ENCODE results near the gene SLC38A11. TPM values are rescaled to one million over a fixed set of nuclear protein-coding genes. Genes with fewer than 3 reads are reported as not detected.

SLC38A11 gene
- total and polyA plus RNA-seq, 7 donors: 0.46 to 4.3 (median 0.71) TPM; not detected in 1

GRCh38 chr2:164910101-164910899, 45.0 kb downstream of the SLC38A11 start:
- no peak for DNase-seq
- Histone ChIP-seq H3K27ac (peak overlapping the region; percentile 12 to 65 (median 56)), H3K27me3 (no peaks in the 10 kb centered on the region), H3K9me3 (no peaks in the 10 kb centered on the region), H3K4me3 (no peak overlapping the region), H3K36me3 (no peaks in the 10 kb centered on the region), H3K4me1 (peaks cover 0 to 34% (median 22%) of the 10 kb centered on the region in 4 donors)
- intact Hi-C loops (cut with DNase I): no loop called here
- TF ChIP-seq POLR2AphosphoS5 (IDR thresholded peaks at IDR 0.05) (no peak), POLR2A (IDR thresholded peaks at IDR 0.05) (no peak), CTCF (IDR thresholded peaks at IDR 0.05) (no peak), EP300 (IDR thresholded peaks at IDR 0.05) (no peak)
- 20 to 25% methylated on average over 6 of the region's 6 CpGs for WGBS, 2 donors

- DNase-seq: no peak
- no peak for TF ChIP-seq POLR2A (IDR thresholded peaks at IDR 0.05)
- TF ChIP-seq EP300 (IDR thresholded peaks at IDR 0.05): no peak
- TF ChIP-seq CTCF (IDR thresholded peaks at IDR 0.05): no peak
- no peak for TF ChIP-seq POLR2AphosphoS5 (IDR thresholded peaks at IDR 0.05)
- H3K27ac ChIP-seq: no peak overlapping the region
- H3K4me1 ChIP-seq: peaks cover 0 to 38% (median 29%) of the 10 kb centered on the region in 4 donors
- no peaks in the 10 kb centered on the region for H3K27me3 ChIP-seq
- H3K36me3 ChIP-seq: no peaks in the 10 kb centered on the region
- WGBS, 2 donors: 93 to 98% methylated on average over 2 of the region's 2 CpGs
- H3K4me3 ChIP-seq: no peak overlapping the region
- no peaks in the 10 kb centered on the region for H3K9me3 ChIP-seq
- intact Hi-C loops (cut with DNase I): no loop called here
Observed at GRCh38 chr2:164906947-164907346, 48.4 kb downstream of the SLC38A11 start.

- H3K27me3 ChIP-seq: no peaks in the 10 kb centered on the region
- peaks cover 0 to 23% (median 15%) of the 10 kb centered on the region in 4 donors for H3K4me1 ChIP-seq
- H3K27ac ChIP-seq: no peak overlapping the region
- DNase-seq: no peak
- 80 to 97% methylated on average over 6 of the region's 6 CpGs for WGBS, 2 donors
- no peak for TF ChIP-seq POLR2AphosphoS5 (IDR thresholded peaks at IDR 0.05)
- H3K9me3 ChIP-seq: no peaks in the 10 kb centered on the region
- intact Hi-C loops (cut with DNase I): no loop called here
- no peak overlapping the region for H3K4me3 ChIP-seq
- H3K36me3 ChIP-seq: no peaks in the 10 kb centered on the region
Observed at GRCh38 chr2:164905307-164905706, 50.0 kb downstream of the SLC38A11 start.

- intact Hi-C loops (cut with DNase I): no loop called here
- Histone ChIP-seq H3K4me3 (no peak overlapping the region), H3K9me3 (no peaks in the 10 kb centered on the region), H3K4me1 (peaks cover 0 to 14% (median 8%) of the 10 kb centered on the region in 4 donors), H3K27me3 (no peaks in the 10 kb centered on the region), H3K27ac (no peak overlapping the region), H3K36me3 (no peaks in the 10 kb centered on the region)
- WGBS, 2 donors: 36 to 68% methylated on average over 2 of the region's 2 CpGs
- DNase-seq: no peak
- TF ChIP-seq POLR2AphosphoS5 (IDR thresholded peaks at IDR 0.05) (no peak), CTCF (IDR thresholded peaks at IDR 0.05) (no peak), EP300 (IDR thresholded peaks at IDR 0.05) (no peak), POLR2A (IDR thresholded peaks at IDR 0.05) (no peak)
Observed at GRCh38 chr2:164903951-164904350, 51.4 kb downstream of the SLC38A11 start.

GRCh38 chr2:164903204-164903603, 52.1 kb downstream of the SLC38A11 start:
- H3K27ac ChIP-seq: no peak overlapping the region
- no peaks in the 10 kb centered on the region for H3K27me3 ChIP-seq
- no peaks in the 10 kb centered on the region for H3K36me3 ChIP-seq
- intact Hi-C loops (cut with DNase I): no loop called here
- H3K4me3 ChIP-seq: no peak overlapping the region
- no peak for DNase-seq
- no peaks in the 10 kb centered on the region for H3K9me3 ChIP-seq
- TF ChIP-seq POLR2A (IDR thresholded peaks at IDR 0.05): no peak
- TF ChIP-seq EP300 (IDR thresholded peaks at IDR 0.05): no peak
- TF ChIP-seq CTCF (IDR thresholded peaks at IDR 0.05): no peak
- TF ChIP-seq POLR2AphosphoS5 (IDR thresholded peaks at IDR 0.05): no peak
- peaks cover 0 to 14% (median 8%) of the 10 kb centered on the region in 4 donors for H3K4me1 ChIP-seq
